HG03575 (cell line): ENCODE measurements around the gene PXK.
A peak's percentile ranks its signal among the peaks of the same experiment; 100 is the strongest.

Experiments
- ATAC-seq: cut with Tn5 transposase; IDR thresholded peaks from one replicate; pipeline ENCODE4 v1.9.1; 2021; ENCODE audit not compliant: unreplicated experiment, insufficient number of reproducible peaks, low FRiP score; ENCODE audit errors: extremely low read depth

Gene PXK

DNA sequence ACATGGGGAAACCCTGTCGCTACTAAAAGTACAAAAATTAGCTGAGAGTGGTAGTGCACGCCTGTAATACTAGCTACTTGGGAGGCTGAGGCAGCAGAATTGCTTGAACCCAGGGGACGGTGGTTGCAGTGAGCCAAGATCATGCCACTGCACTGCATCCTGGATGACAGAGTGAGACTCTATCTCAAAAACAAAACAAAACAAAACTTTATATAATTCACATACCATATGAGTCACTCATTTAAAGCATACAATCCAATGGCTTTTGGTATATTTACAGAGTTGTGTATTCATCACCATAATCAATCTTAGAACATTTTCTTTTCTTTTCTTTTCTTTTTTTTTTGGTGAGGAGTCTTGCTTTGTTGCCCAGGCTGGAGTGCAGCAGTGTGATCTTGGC is 8.7 kb downstream of the PXK start:
- ATAC-seq: no peak

DNA sequence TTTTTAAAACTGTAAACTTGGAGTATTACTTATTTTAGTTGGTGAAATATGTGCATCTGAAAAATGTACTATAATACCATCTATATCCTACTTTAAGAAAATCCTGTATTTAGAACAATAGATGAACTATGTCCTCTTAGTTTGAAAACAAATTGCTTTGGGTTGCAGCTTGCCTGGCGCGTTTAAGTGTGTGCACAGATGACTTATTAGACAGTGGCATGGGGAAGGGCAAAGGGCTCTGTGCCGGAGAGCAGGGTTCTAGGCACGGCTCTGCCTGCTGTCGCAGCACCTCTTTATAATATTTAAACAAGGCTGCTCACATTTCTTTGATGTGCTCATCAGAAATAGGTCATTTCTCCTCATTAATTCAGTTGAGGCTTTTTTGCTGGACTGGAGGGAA is 10.0 kb downstream of the PXK start:
- no peak for ATAC-seq

DNA sequence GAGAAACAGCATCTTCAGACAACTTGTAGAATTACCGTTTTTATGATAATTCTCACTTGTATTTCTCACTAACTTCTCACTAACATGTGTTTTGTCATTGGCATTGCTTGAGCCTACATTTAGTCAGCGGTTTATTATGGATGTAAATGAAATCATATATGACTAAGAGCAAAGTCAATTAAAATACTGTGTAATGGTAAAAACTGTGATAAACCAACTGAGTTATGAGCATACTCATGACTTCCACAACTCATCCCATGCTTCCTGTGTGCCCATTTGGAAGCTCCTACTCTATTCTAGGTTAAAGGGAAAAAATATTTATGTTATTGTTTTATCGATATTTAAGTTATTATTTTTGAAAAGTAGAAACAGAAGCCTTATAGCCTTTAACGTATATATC is 12.8 kb downstream of the PXK start:
- no peak for ATAC-seq

DNA sequence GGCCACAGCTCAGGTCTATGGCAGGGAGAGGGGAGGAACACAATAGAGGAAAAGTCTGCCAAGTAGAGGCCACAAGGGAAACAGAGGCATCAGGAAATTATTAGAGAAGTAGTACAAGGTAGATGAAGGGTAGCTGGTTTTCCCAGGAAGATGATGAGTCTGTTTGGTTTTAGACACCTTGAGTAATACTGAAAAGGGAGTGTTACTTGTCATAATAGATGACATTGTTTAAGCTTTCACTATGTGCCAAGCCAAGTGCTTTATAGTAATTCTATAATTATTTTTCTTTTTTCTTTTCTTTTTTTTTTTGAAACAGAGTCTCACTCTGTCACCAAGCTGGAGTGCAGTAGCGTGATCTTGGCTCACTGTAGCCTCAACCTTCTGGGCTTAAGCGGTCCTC is 13.7 kb downstream of the PXK start:
- no peak for ATAC-seq

DNA sequence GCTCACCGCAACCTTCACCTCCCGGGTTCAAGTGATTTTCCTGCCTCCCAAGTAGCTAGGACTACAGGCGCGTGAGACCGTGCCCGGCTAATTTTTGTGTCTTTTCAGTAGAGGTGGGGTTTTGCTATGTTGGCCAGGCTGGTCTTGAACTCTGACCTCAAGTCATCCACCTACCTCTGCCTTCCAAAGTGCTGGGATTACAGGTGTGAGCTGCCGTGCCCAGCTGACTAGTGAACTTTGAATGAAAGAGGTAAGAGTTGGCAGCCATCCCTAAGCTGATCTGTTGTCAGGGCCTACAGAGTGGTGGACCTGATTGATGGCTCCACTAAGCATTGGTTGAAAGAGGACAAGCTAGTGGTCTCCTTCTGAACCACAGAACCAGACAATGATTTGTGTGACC is 15.3 kb downstream of the PXK start:
- no peak for ATAC-seq

DNA sequence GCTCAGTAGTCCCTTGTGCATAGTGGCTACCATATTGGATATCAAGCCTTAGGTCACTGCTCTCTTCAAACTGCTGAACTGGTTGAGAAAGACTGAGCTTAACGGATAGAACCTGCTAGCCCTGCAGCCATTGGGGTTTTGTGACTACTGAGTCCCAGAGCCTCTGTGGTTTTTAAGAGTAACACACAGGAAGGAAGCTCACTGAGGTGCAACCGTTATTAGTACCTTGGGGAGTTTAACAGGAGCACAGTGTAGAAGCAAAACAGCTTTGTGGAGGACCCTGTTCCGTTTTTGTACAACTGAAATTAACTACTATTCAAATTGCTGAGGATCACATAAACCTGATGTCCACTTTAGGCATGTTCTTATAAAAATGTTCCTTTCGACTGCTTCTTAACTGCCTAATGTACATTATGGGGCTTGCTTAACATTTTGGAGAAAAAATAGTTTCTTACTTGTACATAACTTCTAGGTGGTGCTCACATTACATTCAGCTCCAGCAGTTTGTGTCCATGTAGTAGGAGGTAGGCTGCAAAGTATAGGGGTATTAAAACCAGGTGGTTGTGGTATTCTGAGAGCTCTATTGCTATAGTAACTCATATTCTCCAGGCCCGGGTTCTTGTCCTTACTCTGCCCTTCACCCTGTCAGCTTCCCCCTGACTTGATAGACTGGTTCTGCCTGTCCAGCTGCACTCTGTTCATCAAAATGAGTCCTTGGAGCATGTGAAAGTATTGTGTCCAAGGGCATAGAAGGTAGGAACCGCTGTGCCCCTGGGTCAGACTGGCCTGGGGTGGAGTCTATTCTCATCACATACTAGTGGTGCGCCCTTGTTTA is 17.3 kb downstream of the PXK start:
- peak; percentile 55 for ATAC-seq

DNA sequence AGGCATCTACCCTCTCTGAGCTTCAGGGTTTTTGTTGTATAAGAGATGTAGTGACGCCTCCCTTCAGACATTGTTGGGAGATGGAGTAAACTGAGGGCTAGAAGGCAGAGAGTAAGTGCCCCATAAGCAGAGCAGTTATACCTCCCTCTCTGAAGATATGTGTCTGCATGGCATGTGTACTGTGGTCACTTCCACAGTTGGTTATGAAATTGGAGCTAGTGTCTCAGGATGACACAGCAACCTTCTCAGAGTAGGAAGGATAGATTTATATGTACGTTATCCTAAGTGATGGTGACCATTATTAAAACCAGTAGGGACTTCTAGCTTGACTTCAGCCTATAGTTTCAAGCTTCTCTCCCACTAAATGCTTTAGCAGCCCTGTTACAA is 17.9 kb downstream of the PXK start:
- ATAC-seq: no peak

DNA sequence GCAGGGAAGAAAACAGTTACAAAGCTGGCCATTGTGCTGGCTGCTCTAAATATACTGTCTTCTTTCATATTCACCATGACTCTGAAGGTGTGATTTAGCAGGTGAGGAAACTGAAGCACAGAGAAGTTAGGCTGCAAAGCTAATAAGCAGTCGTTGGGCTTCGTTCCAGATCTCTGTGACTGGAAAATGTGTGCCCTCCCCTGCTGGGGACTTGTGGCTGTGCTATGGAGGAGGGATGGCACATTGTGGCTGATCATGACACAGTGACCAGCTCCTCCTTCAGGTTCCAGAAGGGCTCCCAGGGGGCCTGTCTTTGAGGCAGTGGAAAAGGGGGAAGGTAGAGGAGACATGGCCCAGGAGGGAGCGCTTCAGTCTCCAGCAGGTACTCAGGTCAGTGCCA is 19.2 kb downstream of the PXK start:
- no peak for ATAC-seq

DNA sequence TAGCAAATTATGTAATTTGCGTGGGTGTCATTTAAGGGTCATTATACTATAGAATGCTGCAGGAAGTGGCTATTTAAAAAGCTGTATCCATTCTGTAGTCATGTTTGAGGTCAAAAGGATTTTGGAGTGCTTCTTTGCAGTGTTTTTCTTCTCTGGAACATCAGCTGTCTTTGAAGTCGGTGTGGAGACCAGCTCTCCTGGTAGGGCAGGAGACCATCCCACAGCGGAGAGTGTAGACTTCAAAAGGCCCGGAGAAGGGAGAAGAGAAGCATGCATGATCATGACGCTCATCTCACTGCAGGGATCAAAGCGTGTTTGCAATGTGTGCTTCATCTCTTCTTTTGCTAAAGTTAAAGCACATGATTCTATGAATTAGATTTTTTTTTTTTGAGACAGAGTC is 19.9 kb downstream of the PXK start:
- no peak for ATAC-seq

DNA sequence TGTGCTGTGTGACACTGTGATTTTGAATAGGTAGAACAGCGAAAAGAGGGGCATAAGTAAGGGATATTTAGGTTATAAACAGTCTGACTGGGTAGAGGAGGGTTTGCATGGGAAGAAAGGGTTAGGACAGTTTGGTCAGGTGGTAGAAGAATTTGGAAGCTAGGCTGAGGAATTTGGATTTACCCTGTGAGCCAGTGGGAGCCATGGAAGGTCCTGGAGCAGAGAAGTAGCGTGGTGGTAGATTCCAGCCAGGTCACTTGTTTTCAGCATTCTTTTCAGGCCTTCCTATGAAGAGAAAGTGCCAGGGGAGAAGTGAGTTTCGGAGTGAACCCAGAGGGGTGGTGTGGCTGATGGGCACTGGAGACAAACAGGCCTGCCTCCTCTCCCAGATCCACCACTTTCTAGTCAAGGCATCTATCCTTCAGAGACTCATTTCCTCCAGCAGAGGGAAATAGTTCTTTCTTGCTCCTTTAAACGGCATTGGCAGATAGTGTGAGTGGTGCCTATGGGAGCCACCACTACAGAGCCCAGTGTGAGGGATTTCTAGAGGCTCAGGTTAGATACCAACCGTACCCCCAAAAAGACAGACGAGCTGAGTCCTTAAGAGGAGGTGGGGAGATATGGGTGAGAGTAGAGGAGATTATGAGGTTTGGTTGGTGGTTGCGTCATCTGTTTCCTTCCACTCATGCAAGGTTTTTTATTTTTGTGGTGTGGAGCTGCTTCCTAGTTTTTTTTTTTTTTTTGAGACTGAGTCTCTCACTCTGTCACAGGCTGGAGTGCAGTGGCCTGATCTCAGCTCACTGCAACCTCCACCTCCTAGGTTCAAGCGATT is 21.2 kb downstream of the PXK start:
- ATAC-seq: no peak

DNA sequence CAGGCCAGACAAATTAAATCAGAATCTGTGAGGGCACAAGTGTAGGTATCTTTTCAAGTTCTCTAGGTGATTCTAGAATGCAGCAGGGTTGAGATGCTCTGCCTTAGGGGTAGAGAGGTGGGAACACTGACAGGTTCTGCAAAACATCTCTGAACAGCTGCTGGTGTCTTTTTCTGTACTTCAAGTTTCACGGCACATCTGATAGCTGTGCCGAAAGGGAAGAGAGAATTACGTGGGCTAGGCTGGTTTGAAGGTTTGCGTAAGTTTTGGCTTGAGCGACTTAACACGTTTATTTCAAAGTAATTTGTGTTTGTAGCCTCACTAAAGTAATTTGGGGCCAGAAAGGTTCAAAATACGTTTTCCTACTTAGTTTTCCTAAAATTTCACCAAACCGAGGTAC is 22.5 kb downstream of the PXK start:
- no peak for ATAC-seq

DNA sequence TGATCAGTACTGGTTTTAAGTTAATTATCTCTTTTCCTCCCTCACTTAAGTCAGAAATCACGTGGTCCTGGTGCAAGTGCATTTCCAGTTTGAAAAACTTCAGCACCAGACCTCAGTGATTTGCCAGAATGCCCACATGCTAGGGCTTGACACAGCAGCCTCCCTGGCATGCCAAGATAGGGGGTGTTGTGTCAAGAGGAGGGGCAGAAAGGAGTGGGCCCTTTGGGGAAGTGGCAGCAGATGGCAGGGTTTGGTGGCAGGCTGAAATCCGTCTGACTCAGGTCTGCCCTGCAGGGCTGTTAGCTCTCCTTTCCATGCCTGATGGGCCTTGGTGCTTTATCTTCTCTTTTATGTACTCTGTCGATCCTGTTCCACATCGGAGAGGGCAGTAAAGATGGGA is 23.4 kb downstream of the PXK start:
- ATAC-seq: no peak

DNA sequence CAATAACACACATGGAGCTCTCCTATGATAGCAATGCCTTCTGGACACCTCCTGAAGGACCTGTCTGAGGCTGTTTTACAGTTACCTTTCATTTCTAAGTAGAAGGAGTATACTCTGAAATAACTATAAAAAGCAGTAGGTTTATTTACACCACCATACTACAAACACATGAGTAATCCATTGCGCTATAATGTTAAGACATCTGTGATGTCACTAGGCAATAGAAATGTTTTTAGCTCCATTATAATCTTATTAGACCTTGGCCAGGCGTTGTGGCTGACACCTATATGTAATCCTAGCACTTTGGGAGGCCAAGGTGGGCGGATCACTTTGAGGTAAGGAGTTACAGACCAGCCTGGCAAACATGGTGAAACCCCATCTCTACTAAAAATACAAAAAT is 24.7 kb downstream of the PXK start:
- no peak for ATAC-seq

DNA sequence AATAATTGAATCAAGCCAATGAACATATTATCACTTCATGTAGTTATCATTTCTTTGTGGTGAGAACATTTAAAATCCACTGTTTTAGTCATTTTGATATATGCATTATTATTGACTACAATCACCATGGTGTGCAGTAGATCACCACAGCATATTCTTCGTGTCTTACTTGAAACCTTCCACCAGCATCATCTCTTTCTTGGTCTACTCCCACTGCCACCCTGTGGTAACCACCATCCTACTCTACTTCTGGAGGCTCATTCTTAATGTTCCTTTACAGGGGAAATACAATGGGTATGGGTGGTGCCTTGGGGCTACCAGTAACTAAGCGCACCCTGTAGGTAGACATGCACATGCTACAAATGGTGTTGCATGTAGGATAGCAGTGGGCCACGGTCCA is 25.4 kb downstream of the PXK start:
- ATAC-seq: no peak

DNA sequence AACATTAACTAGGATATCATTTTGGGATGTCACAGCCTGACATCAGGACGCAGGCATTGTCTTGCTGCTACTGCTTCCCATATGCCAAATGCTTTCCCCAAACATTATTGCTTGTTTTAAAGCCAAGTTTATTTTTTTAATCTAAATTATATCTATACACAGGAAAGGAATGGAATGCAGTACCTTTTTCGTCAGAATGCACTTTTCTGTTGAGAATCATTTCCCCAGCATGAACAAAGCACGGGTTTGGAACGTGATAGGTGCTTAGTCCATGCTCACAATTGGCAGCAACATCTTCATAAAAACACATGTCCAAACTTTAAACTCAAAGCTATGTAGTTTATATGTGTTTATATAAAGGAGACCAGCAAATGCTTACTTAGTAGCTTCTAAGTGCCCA is 26.1 kb downstream of the PXK start:
- no peak for ATAC-seq

DNA sequence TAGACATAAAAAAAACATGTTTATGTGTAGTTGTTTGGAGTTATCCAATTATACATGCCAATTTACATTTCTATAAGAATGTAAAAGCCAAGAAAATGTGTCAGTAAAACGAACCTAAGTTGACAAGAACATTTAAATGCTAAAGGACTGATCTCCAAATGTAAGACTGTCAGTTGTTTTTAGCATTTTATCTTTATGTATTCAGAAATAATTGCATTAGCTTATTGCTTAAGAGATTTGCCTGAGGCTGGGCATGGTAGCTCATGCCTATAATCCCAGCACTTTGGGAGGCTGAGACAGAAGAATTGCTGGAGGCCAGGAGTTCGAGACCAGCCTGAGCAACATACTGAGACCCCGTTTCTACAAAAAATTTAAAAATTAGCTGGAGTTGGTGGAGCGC is 26.9 kb downstream of the PXK start:
- ATAC-seq: no peak

DNA sequence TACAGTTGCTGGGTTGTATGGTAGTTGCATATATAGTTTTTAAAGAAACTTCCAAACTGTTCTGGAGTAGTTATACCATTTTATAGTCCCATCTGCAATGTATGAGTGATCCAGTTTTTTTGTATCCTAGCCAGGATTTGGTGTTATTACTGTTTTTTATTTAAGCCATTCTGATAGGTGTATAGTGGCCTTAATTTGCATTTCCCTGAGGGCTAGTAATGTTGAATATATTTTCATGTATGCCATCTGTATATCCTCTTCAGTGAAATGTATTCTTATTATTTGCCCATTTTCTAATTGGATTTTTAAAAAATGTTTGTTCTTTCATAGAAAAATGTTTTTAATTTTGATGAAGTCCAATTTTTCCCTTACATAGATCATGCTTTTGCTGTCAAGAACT is 29.2 kb downstream of the PXK start:
- no peak for ATAC-seq

DNA sequence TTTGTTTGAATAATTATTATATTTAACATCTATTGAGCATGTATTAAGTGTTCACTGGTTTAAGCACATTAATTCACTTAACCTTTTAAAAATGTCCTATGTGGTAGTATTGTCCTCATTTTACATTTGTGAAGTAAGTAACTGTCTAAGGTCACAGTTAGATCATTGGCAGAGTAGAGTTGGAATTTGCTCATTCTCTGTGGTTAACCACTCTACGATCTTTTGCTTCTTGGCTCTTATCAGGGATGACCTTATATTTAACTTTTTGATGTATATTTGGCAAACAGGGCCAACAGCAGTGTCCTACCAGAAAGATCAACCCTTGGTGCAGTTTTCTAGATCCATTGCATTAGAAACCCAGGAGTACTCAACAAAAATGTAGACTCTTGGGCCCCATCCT is 34.0 kb downstream of the PXK start:
- ATAC-seq: no peak

DNA sequence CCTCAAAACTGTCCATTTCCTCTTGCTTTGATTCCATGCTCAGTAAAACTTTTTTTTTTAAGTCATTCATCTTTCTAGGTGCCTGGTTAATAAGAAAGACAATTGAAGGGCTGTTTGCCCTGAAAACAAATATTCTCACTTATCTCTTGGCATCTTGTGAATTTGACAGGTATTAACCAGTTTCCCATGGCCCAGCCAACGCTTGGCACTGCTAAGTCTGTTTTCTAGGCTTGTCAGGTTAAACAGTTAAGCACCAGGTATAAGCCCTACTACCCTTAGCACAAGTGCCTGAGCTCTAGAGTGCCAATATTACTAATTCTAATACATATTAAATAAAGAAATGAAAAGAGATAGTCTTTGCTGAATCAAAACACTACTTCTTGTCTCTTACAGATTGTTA is 36.3 kb downstream of the PXK start:
- no peak for ATAC-seq

DNA sequence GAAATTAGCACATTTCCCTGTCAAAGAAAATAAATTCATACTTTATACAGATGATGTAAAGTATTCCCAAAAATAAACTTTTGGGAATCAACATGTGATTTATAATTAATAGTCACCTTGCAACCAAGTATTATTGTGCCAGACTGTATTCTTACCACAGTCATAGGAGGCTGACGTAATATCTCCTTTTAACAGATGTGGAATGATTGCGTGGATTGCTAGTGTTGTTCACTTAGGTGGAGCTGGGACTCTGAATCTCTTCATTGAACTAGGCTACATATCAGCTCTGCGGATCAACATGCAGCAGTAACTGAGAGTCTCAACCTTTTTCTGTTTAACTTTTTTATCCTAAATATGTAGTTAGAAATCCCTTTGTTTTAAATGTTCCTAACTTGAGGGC is 37.2 kb downstream of the PXK start:
- ATAC-seq: no peak

DNA sequence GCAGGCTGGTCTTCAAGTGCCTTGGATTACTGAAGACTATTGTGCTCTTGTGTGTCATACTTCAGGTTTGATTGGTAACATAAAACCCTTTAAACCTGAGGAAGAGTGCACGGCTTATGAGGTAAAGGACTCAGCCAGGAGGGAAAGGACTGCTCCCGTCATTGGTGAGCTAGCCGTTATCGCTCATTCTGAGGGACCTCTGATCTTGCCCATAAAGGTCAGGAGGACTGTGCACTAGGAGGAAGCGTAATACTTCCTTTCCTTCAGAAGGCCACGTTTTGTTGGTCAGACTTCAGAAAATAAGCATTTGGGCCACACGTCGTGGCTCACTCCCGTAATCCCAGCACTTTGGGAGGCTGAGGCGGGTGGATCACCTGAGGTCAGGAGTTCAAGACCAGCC is 37.7 kb downstream of the PXK start:
- no peak for ATAC-seq
